Brain microvascular endothelial cell (primary cell): ENCODE data around the gene NID2.

Experiments
- DNase-seq: peaks from one replicate; pipeline ENCODE4 v3.0.0-alpha.2; 2020
- H3K27ac ChIP-seq: fragments of 250-450 bp; sonication (Bioruptor Pico); 2 replicates; pipeline ENCODE4 v1.5.1; 2020; ENCODE audit warnings: mild to moderate bottlenecking, moderate library complexity
- H3K27me3 ChIP-seq: fragments of 250-450 bp; sonication (Bioruptor Pico); replicated peaks from 2 replicates; pipeline ENCODE4 v1.5.1; 2020; ENCODE audit warnings: mild to moderate bottlenecking
- H3K36me3 ChIP-seq: fragments of 250-450 bp; sonication (Bioruptor Pico); replicated peaks from 2 replicates; pipeline ENCODE4 v1.5.1; 2020; ENCODE audit warnings: mild to moderate bottlenecking
- H3K4me3 ChIP-seq: 2 replicates; pipeline ENCODE4 v1.5.1; 2011; ENCODE audit warnings: low read depth, mild to moderate bottlenecking, control low read depth, low read length, moderate library complexity
- CTCF ChIP-seq: IDR thresholded peaks from 2 replicates; pipeline ENCODE4 v1.5.1; 2011; ENCODE audit warnings: low read depth, mild to moderate bottlenecking, moderate library complexity, low read length, control low read depth, inconsistent platforms; ENCODE audit errors: missing control alignments
- in situ Hi-C: cut with HindIII; loops from 2 replicates; pipeline ENCODE4 v1.10.0; 2017; ENCODE audit warnings: low sequenced_read_pairs, low pct_ligation_motif_present

NID2 gene

GRCh38 chr14:51993285-51993920, 75.5 kb downstream of the NID2 start:
- Histone ChIP-seq H3K36me3 (peaks cover 40% of the 10 kb centered on the region), H3K27ac (no peak overlapping the region), H3K27me3 (no peaks in the 10 kb centered on the region), H3K4me3 (no peak overlapping the region)
- in situ Hi-C loops = no loop called here
- no peak for TF ChIP-seq CTCF
- no peak for DNase-seq

- H3K36me3 ChIP-seq = peaks cover 34% of the 10 kb centered on the region
- no peak for DNase-seq
- H3K27ac ChIP-seq = peak overlapping the region; percentile 79
- H3K27me3 ChIP-seq = no peaks in the 10 kb centered on the region
- TF ChIP-seq CTCF = no peak
- peak overlapping the region; percentile 69 for H3K4me3 ChIP-seq
- in situ Hi-C loops = no loop called here
Measured at GRCh38 chr14:51990488-51990887, 78.4 kb downstream of the NID2 start.

- Histone ChIP-seq H3K27me3 (no peaks in the 10 kb centered on the region), H3K36me3 (peaks cover 25% of the 10 kb centered on the region), H3K4me3 (peak within 1 kb of the TSS; percentile 69), H3K27ac (peak within 1 kb of the TSS; percentile 79)
- peak; percentile 87 for DNase-seq
- in situ Hi-C loops = no loop called here
- TF ChIP-seq CTCF = no peak
Measured at GRCh38 chr14:51989293-51990234, 79.3 kb downstream of the NID2 start, which contains the start of gene RTRAF. Gene RTRAF, plus strand, starts transcription at chr14:51989546. Its CDS starts 94 bp downstream, at chr14:51989640.

- TF ChIP-seq CTCF = no peak
- in situ Hi-C loops = no loop called here
- no peak overlapping the region for H3K27ac ChIP-seq
Measured at GRCh38 chr14:51988221-51988620, 80.6 kb downstream of the NID2 start.

GRCh38 chr14:51981218-51981854, 87.5 kb downstream of the NID2 start:
- no peak for TF ChIP-seq CTCF
- in situ Hi-C loops = no loop called here
- no peak overlapping the region for H3K4me3 ChIP-seq
- no peak for DNase-seq
- no peak overlapping the region for H3K27ac ChIP-seq
- no peaks in the 10 kb centered on the region for H3K27me3 ChIP-seq
- no peaks in the 10 kb centered on the region for H3K36me3 ChIP-seq

More at GRCh38 chr14:51988221-51988620, 80.6 kb downstream of the NID2 start:
- Histone ChIP-seq H3K36me3 (peaks cover 14% of the 10 kb centered on the region), H3K27me3 (no peaks in the 10 kb centered on the region), H3K4me3 (no peak overlapping the region)
- DNase-seq = no peak
